Cardiac septum (tissue), 1 donor: ENCODE data around the gene IRS2. TPM values are rescaled to one million over a fixed set of nuclear protein-coding genes. Genes with fewer than 3 reads are reported as not detected.
A peak's percentile ranks its signal among the peaks of the same experiment; 100 is the strongest.
"Not testable (repeated sequence)": the region's sequence is repeated elsewhere in the genome, so short reads cannot be mapped to it uniquely, and the experiment has no call there.

Experiments used
- DNase-seq: peaks from one replicate; pipeline ENCODE4 v3.0.0-alpha.2; 2020; ENCODE audit warnings: low spot score
- intact Hi-C: fragments of 100-400 bp; cut with DNase I; formaldehyde crosslinking; loops from one replicate; pipeline ENCODE4 v1.14.0; 2022
- long read RNA-seq: library from polyadenylated mRNA; unstranded; transcript quantifications from one replicate; pipeline ENCODE4 v2.0.0, GENCODE V29; 2021
- total RNA-seq: library from RNA; stranded (reverse); fragmentation: NEBNext Ultra II Directional; extraction: Animal tissue kit (Norgen Biotek cat#: 25700); gene quantifications from one replicate; pipeline ENCODE4 v1.2.1, GENCODE V29; 2021
- donor health status: DM: no; HTN: no; CAD: no.

IRS2 gene, protein sequence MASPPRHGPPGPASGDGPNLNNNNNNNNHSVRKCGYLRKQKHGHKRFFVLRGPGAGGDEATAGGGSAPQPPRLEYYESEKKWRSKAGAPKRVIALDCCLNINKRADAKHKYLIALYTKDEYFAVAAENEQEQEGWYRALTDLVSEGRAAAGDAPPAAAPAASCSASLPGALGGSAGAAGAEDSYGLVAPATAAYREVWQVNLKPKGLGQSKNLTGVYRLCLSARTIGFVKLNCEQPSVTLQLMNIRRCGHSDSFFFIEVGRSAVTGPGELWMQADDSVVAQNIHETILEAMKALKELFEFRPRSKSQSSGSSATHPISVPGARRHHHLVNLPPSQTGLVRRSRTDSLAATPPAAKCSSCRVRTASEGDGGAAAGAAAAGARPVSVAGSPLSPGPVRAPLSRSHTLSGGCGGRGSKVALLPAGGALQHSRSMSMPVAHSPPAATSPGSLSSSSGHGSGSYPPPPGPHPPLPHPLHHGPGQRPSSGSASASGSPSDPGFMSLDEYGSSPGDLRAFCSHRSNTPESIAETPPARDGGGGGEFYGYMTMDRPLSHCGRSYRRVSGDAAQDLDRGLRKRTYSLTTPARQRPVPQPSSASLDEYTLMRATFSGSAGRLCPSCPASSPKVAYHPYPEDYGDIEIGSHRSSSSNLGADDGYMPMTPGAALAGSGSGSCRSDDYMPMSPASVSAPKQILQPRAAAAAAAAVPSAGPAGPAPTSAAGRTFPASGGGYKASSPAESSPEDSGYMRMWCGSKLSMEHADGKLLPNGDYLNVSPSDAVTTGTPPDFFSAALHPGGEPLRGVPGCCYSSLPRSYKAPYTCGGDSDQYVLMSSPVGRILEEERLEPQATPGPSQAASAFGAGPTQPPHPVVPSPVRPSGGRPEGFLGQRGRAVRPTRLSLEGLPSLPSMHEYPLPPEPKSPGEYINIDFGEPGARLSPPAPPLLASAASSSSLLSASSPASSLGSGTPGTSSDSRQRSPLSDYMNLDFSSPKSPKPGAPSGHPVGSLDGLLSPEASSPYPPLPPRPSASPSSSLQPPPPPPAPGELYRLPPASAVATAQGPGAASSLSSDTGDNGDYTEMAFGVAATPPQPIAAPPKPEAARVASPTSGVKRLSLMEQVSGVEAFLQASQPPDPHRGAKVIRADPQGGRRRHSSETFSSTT (N-terminal part only)
- 12.0 TPM for total RNA-seq
- long read RNA-seq, full-length matches to known transcripts = 5 of 12 reads
- long read RNA-seq, partial matches to known transcripts = 0 of 12 reads
- long read RNA-seq, other reads (novel, unspliced or antisense) = 7 of 12 reads

DNA sequence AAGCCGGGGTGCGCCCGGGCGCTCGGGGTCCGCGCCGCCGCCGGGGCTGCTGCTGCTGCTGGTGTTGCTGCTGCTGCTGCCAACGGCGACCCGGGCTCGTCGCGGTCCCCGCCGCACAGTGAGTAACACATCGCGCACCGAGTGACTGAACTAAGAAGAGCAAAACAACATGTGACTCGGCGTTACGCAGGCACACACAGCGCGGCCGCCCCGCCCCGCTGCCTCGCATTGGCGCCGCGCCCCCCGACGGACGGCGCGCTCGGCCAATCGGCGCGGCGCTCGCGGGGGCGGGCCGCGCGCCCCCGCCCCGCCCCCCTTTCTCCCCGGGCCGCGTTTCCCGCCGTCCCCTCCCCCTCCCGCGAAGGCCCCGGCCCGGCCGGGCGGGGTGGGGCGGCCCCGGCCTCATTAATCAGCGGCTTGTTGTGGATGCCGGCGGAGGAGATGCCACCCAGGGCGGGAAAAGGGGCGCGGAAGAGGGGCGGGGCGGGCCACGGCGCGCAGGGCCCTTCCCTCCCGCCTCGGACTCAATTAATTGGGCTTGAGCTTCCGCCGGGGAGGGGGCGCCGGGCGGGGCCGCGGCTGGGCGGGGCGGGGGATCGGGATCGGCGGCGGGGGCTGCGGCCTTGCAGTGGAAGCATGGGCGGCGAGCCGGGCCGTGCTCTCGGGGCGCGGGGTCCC lies at the start of gene IRS2:
TSS of gene IRS2 (minus strand) at position 127 of the 678 bp plus-strand sequence. CDS start 530 bp downstream, outside the sequence.
- DNase-seq = peak; percentile 97
- intact Hi-C loops = loop anchor here (1.0 to 10.0 kb wide), 6 partner anchors 86 to 542 kb away; no protein-coding TSS in a partner anchor

DNA sequence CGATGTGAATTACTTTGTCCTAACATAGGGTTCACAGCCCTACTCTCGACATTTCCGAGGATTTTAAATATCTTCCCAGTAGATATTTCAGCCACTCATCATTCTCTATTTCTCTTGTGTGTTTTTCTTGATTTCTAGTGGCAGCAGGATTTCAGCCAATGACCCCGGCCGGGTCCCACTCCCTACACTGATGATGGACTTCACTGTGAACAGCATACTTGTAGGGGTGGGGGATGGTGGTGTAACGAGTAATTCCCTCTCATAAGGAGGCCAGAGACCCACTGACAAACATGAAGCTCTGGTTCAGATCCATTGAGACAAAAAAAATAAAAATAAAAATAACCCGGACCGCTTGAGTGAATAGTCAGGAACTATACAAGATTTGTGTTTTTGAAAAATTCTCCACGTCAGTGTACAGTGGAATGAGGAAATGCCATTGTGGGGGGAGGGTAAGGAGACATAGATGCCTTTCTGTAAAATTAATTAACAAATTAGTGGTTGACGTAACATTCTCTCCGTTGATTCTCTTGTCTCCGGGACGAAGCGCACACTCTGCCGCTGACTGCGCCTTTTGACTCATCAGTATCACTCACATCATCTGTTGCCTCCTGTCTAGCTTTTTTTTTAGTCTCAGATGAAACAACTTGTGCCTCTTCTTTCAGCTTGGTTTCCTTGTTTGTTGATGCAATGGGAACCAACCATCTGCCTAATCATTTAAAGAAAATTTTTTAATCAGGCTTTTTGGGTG lies 48.8 kb upstream of the IRS2 start:
- DNase-seq = no peak
- intact Hi-C loops = no loop called here

DNA sequence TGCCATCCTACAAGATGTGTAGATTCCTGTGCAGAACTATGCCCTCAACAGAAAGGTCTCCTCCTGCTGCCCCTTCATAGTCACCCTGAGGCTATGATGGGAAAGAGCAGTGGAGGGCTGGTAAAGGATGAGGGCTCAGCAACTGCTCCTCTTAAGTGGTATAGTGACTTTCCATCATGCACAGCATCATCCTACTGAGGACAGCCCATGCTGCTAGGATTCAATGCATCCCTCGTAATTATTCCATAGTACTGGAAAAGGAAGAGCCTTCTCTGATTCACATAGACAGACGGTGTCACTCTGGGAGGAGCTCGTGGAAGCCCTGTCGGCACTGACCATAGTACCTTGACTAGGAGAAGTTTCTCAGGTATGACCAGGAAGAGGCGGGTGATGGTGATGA lies 47.6 kb upstream of the IRS2 start:
- DNase-seq = no peak
- intact Hi-C loops = no loop called here

DNA sequence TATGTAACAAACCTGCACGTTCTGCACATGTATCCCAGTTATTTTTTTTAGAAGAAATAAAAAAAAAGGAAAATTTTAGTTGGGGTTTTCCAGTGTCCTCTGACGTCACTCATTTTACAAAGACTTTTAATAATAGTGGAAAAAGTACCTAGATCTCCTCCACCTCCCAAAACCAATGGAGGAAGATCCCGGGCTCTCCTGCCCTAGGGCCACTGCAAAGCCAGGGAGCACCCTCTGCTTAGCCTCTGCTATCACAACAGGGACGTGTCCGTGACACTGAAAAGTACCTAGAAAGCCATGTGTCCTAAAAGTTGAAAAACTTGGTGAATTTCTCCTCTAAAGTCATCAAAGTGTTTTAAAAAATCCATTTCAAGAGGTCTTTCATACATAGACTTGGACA lies 46.7 kb upstream of the IRS2 start:
- intact Hi-C loops = no loop called here
- DNase-seq = no peak

DNA sequence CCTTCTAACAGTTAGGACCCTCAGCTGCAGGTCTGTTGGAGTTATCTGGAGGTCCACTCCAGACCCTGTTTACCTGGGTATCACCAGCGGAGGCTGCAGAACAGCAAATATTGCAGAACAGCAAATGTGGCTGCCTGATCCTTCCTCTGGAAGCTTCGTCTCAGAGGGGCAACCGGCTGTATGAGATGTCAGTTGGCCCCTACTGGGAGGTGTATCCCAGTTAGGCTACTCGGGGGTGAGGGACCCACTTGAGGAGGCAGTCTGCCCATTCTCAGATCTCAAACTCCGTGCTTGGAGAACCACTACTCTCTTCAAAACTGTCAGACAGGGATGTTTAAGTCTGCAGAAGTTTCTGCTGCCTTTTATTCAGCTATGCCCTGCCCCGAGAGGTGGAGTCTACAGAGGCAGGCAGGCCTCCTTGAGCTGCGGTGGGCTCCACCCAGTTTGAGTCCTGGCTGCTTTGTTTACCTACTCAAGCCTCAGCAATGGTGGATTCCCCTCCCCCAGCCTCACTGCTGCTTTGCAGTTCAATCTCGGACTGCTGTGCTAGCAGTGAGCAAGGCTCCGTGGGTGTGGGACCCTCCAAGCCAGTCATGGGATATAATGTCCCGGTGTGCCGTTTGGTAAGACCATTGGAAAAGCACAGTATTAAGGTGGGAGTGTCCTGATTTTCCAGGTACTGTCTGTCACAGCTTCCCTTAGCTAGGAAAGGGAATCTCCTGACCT lies 42.4 kb upstream of the IRS2 start:
- intact Hi-C loops, DNase-seq: not testable (repeated sequence)

DNA sequence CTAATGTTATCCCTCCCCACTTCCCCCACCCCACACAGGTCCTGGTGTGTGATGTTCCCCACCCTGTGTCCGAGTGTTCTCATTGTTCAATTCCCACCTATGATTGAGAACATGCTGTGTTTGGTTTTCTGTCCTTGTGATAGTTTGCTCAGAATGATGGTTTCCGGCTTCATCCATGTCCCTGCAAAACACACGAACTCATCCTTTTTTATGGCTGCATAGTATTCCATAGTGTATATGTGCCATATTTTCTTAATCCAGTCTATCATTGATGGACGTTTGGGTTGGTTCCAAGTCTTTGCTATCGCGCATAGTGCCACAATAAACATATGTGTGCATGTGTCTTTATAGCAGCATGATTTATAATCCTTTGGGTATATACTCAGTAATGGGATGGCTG lies 36.8 kb upstream of the IRS2 start:
- intact Hi-C loops, DNase-seq: not testable (repeated sequence)

DNA sequence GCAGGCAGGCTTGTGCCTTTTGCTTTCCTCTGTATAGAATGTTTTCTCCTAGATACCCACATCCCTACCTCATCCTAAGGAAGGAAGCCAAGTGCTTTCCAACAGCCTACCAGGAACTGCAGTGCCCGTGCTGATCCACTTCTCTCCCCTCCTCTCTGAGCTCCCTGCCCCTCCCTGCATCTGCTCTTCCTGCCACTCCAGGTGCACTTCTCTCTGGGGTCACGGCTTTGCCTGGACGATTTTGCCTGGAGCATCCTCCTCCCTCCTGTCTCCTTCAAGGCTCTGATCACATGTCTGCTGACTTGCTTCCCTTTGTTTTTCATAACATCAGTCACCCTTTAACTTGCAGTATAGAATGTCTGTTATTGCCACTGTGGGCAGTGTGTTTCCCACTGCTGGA lies 34.7 kb upstream of the IRS2 start:
- DNase-seq = no peak
- intact Hi-C loops = no loop called here

DNA sequence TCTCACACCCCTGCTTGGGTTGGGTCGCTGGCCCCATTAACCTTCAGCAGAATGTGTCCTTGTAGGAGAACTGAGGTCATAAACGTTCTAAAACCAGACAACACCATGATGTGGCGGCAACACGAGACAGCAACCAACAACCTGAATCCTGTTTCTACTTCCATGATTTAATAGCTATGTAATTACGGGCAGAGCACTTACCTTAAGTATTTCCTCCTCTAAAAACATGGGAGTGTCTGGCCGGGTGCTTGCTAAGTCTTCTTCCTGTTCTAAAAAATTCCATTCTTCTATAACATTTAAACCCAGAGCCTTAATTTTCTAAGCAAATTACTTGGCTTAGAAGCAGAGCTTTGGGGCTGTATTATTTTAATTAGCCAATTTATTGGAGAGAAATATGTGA lies 33.5 kb upstream of the IRS2 start:
- intact Hi-C loops = no loop called here
- no peak for DNase-seq

DNA sequence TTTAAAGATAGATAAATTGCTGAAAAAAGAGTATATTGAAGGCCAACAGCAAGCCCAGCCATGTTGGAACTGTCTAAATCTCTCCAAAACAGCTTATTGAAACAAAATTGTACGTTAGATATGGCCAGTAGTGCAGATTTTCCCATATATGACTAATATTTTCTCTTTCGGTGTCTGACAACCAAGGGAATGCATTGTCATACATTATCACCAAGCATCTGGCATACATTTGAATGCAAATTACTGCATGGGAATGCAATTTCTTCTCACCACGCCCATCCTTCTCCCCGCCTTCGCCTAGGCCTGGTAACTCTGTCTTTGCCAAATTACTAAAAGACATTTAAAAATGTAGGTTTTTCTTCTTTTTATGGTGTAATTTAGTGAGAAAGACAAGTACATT lies 32.5 kb upstream of the IRS2 start:
- intact Hi-C loops = no loop called here

DNA sequence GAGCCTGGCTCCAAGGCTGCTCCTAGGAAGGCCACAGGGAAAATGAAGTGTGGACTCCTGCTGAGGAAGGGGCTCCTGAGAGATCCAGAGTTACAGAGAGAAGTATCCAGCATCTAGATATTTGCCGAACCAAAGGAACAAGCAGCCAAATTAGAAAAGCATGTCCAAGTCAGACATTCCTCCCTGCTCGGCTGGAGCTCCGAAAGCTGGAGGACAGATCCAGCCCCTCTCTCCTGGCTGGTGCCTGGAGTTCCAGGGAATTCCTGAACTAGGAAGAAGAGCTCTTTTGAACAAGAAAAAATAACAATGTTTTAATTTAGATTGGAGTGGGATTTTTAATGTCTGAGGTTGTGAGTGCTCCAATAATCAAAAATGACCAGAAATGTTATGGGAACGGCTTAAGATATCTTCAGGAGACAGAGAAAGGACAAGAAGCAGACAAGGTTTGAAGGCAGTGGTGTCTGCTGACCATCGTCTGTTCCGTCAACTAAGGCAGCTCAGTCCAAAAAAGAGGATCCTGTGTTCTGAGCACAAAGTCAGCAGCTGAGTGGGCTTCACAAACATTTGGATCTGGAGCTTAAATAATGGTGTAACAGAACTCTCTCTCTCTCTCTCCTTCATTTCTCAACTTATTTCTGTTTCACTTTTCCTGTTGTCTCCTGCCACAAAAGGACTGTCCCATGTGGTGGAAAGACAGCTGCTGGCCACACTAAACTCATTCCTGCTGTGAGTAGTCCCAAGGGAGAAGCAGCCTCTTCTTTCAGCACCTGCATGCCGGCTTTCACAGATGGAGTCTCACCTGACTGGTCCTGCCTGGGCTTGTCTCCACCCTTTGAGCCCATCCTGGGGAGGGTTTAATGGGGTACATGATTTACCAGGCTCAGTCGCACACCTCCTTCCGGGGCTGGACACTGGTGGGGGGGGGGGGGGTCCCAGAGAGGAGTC lies 31.5 kb upstream of the IRS2 start:
- intact Hi-C loops = no loop called here
- no peak for DNase-seq

More for the DNA sequence above, 32.5 kb upstream of the IRS2 start:
- DNase-seq = no peak

DNA sequence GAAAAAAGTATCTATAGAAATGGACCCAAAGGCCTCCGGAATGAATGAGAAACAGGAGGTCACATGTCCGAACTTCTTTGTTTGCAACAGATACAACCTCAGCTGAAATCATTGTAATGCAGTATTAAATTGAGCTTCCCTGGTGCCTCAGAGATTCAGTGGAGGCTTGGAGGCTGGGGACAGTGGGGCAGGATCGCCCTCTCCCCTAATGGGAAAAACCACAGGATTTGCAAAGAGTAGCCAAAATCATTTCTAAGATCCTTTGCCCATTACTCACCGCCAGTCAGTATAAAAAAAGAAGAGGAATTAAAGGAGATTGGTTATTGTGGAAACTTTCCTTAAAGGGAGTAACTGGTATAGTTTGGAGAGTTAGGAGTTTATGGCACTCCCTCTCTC lies 30.4 kb upstream of the IRS2 start:
- intact Hi-C loops = no loop called here

DNA sequence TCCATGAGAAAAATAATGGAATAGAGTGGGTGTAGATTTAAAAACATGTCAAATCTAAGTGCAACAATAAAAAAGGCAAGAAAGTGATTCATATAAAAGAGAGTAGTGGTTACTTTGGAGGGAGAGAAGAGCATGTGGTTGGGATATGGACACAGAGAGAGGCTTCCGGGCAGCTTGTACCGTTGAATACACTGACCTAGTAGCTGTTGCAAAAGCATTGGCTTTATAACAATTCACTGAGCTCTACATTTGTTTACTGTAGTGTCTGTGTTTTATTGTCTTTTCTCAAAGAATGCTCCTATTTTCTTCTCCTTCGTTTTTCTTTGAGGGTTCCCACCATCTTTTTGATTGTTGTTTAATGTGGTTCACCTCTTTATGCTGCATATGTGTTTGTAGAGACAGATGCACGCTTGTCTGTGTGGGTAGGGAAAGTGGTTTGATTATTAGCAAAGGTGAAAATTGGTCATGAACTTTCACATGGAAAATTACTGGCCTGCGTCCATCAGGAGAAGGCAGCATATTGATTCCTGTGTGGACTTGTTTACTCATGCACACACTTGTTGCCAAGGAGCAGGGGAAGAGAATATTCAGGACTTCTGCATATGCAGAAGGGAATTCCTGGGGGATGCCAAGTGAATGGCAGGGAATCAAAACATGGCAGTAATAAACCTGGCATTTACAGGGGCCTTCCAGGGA lies 29.9 kb upstream of the IRS2 start:
- intact Hi-C loops = no loop called here
- no peak for DNase-seq

More for the DNA sequence above, 30.4 kb upstream of the IRS2 start:
- DNase-seq = no peak

DNA sequence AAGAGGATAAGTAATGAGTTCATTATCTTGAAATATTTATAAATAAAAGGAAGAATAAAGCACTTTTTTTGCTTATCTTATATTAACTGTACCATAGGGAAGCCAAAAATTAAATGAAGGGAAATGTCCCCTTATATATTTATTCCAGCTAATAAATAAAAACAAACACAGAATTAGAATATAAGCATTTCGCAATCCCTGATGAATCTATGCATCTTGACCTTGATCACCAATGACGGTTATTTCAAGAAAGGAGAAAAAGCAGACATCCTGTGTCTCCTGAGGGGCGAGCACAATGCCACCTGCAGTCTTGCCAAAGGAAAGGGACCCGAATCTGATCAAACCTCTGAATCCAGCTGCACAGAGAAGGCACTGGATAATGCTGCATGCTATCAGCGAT lies 29.3 kb upstream of the IRS2 start:
- no peak for DNase-seq
- intact Hi-C loops = no loop called here

DNA sequence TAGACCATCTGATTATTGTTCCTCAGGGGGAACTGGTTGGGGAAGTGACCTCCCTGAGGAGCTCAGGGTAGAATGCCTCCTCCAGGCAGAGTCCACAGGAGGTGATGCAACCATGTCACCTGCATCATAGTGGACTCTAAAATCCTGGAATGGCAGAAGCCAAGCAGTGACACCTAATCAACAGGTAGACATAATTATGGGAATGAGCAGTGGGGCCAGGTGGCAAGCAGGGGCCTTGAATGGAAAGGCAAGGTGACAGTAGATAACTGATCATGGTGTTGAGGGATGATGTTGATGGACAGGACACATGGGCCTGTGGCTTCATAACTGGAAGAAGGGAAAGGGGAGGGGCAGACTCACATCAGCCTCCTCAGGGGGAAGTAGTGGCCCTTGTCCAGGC lies 27.3 kb upstream of the IRS2 start:
- intact Hi-C loops = no loop called here
- DNase-seq = no peak

DNA sequence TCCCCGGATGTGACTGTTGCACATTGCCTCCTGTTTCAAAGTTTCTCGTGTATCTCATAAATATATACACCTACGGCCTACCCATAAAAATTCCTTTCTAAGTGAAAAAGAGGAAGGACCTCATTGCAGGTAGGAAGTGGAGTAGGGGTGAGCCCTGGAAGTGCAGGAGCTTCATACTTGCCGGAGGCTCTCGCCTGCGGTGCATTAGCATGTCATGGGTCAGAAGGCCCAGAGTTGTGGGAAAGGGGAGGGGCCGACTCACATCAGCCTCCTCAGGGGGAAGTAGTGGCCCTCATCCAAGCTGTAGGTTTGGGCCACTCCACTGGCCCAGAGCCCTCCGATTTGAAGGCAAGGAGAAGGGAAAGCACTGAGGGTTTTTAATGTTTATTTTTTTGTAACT lies 26.0 kb upstream of the IRS2 start:
- intact Hi-C loops = no loop called here
- DNase-seq = no peak

DNA sequence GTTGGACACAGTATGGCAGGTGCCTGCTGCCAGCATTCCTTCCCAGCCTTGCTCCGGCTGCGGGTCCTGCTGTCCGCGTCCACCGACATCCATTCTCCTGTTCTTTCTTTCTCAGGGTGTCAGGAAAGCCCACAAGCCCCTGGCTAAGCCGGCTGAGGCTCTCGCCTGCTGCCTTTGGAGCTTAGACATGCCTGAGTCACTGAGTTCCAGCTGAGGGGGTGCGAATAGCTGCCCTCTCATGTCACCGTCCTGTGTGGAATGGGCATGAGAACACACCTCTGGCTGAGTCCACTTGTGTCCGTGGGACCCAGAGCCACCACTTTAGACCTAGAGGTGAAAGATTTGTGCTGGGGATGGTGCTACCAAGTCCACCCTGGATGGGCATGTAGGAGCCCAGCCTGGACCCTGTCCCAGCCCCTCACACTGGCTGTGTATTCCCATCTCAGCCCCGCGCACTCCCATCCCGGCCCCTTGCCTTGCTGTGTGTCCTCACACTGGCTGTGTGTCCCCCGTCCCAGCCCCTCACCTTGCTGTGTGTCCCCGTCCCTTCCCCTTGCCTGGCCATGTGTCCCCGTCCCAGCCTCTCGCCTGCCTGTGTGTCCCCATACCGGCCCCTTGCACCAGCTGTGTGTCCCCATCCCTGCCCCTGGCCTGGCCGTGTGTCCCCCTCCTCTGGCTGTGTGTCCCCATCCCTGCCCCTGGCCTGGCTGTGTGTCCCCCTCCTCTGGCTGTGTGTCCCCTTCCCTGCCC lies 24.6 kb upstream of the IRS2 start:
- intact Hi-C loops = no loop called here
- no peak for DNase-seq
